ENCODE results near the gene ZBED5.

The ZBED5 gene

GRCh38 chr11:10878408-10879214 is 20.8 kb upstream of the ZBED5 start:
- DNase-seq (ENCODE audit: low read depth), result peak; percentile 62

- no peak for DNase-seq (ENCODE audit: low read depth)
These were observed 18.3 kb upstream of the ZBED5 start for GRCh38 chr11:10876158-10876557.

- no peak for DNase-seq (ENCODE audit: low read depth)
These were observed 17.7 kb upstream of the ZBED5 start for GRCh38 chr11:10875430-10876021.

- no peak for DNase-seq (ENCODE audit: low read depth)
These were observed 14.2 kb upstream of the ZBED5 start for GRCh38 chr11:10872097-10872496.

GRCh38 chr11:10868352-10868751 is 10.5 kb upstream of the ZBED5 start:
- no peak for DNase-seq (ENCODE audit: low read depth)

GRCh38 chr11:10866893-10867331 is 9.1 kb upstream of the ZBED5 start:
- peak; percentile 67 for DNase-seq (ENCODE audit: low read depth)

GRCh38 chr11:10865837-10866270 is 8.0 kb upstream of the ZBED5 start:
- no peak for DNase-seq (ENCODE audit: low read depth)

- no peak for DNase-seq (ENCODE audit: low read depth)
These were observed 6.8 kb upstream of the ZBED5 start for GRCh38 chr11:10864688-10865087.

- DNase-seq (ENCODE audit: low read depth), result no peak
These were observed 4.6 kb upstream of the ZBED5 start for GRCh38 chr11:10862446-10862845.

- no peak for DNase-seq (ENCODE audit: low read depth)
These were observed 3.9 kb upstream of the ZBED5 start for GRCh38 chr11:10861799-10862198.

GRCh38 chr11:10861047-10861446 is 3.2 kb upstream of the ZBED5 start:
- DNase-seq (ENCODE audit: low read depth), result no peak

GRCh38 chr11:10858439-10859325 is 829 bp upstream of the ZBED5 start:
- DNase-seq (ENCODE audit: low read depth), result no peak

- no peak for DNase-seq (ENCODE audit: low read depth)
These were observed 469 bp downstream of the ZBED5 start for GRCh38 chr11:10857459-10857708.

GRCh38 chr11:10856689-10857458 is 979 bp downstream of the ZBED5 start:
- no peak for DNase-seq (ENCODE audit: low read depth)

GRCh38 chr11:10855295-10855694 is 2.6 kb downstream of the ZBED5 start:
- DNase-seq (ENCODE audit: low read depth), result no peak

- DNase-seq (ENCODE audit: low read depth), result no peak
These were observed 9.6 kb downstream of the ZBED5 start for GRCh38 chr11:10847960-10848860.

GRCh38 chr11:10846660-10847059 is 11.2 kb downstream of the ZBED5 start:
- no peak for DNase-seq (ENCODE audit: low read depth)

- no peak for DNase-seq (ENCODE audit: low read depth)
These were observed 12.3 kb downstream of the ZBED5 start for GRCh38 chr11:10845589-10845988.

- DNase-seq (ENCODE audit: low read depth), result no peak
These were observed 13.1 kb downstream of the ZBED5 start for GRCh38 chr11:10844796-10845195.

- no peak for DNase-seq (ENCODE audit: low read depth)
These were observed 13.5 kb downstream of the ZBED5 start for GRCh38 chr11:10844356-10844755.

GRCh38 chr11:10838881-10839280 is 19.0 kb downstream of the ZBED5 start:
- DNase-seq (ENCODE audit: low read depth), result no peak

All from stromal cell of bone marrow (primary cell).